IPS DF 19.7 (cell line): Measurements from ENCODE around the gene DHX8.

Experiments
- DNase-seq: peaks from one replicate; pipeline ENCODE4 v3.0.0-alpha.2; 2013; ENCODE audit warnings: low read depth, low spot score

DHX8 gene

DNA sequence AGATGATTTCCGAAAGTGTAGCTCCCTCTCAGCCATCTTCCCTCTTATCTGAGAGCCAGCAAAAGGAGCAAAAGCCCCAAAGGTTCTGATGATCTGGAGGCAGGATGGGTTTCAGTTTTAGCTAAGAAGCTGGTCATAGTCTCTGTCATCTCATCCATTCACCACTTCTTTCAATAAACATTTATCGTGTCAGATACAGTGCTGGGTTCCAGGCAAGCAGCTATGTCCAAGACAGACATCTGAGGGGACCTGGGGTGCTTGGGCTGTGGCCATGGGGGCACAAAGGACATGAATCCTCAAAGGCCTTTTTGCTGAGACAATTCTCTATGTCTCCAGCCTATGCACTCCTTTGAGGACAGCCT, 63.4 kb downstream of the DHX8 start:
- DNase-seq, result no peak

- no peak for DNase-seq
These were observed 64.0 kb downstream of the DHX8 start for GRCh38 chr17:43547659-43548256.

GRCh38 chr17:43548689-43549379, 65.1 kb downstream of the DHX8 start:
- no peak for DNase-seq

GRCh38 chr17:43549496-43549895, 65.7 kb downstream of the DHX8 start:
- no peak for DNase-seq

- DNase-seq, result no peak
These were observed 67.0 kb downstream of the DHX8 start for GRCh38 chr17:43550754-43551153.

GRCh38 chr17:43552229-43552837, 68.6 kb downstream of the DHX8 start:
- no peak for DNase-seq

DNA sequence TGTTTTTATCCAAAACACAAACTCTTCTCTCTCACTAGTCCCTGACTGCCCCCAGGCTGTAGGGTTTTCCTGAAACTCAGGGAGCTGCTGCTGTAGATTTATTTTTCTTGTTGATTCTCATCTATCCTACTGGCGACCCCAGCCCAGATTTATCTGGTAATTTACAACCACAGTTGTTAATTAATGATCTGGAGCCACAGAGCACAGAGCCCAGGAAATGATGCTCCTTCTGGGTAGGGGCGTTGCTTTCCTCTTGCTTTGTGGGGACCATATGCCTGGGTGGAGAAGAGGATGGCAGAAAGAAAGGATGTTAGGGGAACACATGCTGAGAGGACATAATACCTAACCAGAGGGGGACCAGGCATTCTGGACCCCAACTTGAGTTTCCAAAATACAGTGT, 69.8 kb downstream of the DHX8 start:
- no peak for DNase-seq

DNA sequence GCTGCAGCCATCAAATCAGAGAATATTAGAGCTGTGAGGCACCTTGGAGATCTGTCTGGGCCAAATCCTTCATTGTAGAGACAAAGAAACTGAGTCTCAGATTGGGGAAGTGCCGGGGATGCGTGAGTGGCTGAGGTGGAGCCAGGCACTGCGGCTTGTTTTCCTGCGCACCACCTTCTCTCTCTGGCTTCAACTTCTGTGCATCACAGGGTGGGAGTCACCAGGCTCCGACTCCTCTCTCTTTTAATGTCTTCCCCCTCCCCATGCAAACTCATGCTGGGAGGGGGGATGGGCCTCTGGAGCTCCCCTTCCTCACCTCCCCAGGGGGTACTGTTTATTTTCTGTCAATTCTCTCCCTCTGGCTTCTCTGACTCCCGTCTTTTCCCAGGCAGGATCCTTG, 71.1 kb downstream of the DHX8 start:
- DNase-seq, result no peak

DNA sequence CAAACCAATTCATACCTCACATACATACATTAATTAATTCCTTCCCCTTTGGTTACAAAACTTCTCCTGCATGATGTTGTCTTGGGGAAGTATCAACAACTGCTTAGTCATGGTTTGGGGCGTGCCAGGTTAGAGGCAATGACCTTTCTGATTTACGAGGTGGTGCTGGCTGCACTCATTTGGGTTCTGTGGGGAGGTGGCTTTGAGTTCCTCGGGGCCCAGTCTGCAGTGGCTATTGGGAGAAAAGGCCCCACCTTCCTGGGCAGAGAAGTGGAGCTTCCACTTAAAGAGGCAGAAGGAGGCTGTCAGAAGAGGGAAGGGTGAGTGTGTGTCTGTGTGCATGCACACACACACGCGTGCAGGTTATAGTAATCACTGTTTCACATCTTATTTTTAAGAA, 72.5 kb downstream of the DHX8 start:
- no peak for DNase-seq

GRCh38 chr17:43558805-43559160, 75.0 kb downstream of the DHX8 start:
- DNase-seq, result no peak

DNA sequence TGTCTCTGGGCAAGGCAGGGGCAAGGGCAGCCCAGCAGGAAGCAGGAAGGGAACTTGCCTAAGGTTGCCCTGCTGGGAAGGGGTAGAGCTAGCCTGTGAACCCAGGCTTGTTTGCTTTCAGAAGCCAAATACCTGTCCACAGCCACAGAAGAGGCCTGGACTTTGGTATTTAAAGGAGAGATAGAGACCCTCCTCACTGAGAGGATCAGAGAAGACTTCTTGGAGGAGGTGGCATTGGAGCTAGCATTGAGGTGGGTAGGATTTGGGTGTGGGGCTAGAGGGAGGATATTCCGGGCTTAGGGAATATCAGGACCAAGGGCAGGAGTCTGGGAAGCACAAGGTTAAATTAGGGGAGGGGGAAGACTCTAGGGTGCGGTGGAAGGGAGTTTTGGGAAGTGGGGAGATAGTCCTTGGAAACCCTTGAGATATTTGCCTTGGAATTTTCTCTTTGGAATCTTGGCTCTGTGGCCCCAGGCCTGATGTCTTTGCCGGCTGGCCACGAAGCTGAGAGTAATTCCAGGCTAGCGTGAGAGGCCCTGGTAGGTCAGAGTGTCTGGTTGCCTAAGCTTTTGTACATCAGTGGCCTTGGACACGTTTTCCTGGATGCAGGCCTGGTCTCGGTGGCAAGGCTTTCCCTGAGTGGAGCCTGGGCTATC, 75.5 kb downstream of the DHX8 start:
- no peak for DNase-seq

DNA sequence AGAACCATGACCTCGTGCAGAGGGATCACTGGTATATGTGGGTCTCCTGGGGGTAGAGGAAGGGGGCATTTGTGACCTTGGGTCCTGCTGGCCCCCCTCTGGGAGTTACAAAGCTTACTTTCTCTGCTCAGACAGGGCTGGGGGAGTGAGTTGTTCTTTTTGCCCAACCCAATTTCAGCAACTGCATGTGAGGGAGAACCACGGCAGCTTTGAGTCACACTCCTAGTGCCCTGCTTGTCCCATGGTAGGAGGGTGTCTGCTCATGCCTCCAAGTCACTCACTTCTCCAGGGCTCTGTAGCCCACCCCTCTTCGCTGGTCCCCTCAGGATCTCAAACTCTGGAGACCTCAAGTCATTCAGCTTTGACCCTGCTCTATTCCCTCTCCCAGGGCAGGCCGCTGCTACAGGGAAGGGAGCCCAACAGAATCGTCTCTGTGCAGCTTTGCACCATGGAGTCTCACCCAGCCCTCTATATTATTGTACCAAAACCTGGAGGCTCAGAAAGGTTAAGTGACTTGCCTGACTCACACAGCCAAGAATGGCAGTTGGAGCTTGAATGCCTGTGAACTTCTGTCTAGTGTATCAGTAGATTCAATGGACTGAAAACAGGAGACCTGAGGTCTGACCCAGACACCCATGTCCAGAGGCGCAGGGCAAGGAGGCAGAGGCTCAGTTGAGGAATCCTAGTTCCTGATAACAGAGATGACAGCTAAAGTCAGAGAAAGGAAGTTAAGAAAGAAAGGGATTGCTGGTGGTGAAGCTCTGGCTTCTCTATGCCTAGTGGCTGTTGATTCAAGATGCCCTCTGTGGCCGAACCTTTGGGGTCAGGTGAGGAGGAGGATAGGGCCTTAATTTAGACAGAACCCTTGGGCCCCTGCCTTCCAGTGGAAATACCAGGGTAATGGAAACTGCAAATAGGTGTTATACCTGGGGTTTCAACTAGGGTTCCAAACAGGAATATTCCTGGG, 77.0 kb downstream of the DHX8 start:
- DNase-seq, result no peak

GRCh38 chr17:43562679-43563599, 79.2 kb downstream of the DHX8 start:
- no peak for DNase-seq

GRCh38 chr17:43563600-43564594, 80.1 kb downstream of the DHX8 start:
- no peak for DNase-seq

DNA sequence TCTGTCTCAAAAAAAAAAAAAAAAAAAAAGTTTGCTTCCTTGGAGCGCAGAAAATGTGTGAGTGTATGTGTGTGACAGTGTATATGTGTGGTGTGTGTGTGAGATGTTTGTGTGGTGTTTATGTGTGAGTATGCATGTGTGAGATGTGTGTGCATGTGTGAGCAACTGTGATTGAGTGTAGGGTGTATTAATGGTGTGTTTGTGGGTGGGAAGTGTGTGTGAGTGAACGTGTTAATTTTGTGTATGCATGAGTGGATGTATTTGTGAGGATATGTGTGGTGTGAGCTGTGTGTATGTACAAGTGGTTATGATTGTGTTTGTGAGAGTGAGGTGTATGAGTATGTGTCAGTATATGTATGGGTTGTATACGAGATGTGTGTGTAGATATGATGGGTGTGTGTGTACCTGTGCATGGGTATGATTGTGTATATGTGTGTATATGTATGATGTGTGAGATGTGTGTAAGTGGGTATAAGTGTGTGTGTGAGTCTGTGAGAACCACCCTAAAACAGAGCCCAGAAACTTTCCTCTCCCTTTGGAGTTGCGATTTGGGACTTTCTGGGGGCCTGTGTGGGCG, 84.8 kb downstream of the DHX8 start:
- DNase-seq, result no peak

GRCh38 chr17:43570518-43570928, 86.7 kb downstream of the DHX8 start:
- DNase-seq, result no peak

DNA sequence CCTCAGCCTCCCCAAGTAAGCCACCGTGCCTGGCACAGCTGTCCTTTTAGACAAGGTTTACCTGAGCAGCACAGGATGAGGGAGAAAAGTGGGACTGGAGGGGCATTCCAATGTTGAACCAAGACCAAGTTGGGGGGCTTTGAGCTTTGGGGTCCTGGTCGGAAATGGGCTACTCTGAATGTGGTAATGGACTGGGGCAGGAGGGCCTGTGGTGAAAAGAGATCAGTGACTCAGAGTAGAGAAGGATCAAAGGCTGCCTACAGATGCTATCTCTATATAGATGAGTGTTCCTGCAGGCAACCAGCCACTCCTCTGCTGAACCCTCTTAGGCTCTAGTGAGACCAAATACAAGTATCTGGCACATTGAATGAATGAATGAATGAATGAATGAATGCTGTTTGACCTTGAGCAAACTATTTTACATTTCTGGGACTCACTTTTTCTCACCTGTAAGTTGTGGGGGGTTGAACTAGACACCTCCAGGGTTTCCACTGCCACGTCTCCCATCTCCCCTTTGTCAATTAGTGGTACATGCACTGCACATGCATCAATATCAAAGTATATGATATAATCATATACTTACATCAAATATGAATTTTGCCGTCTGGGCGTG, 88.7 kb downstream of the DHX8 start:
- no peak for DNase-seq

DNA sequence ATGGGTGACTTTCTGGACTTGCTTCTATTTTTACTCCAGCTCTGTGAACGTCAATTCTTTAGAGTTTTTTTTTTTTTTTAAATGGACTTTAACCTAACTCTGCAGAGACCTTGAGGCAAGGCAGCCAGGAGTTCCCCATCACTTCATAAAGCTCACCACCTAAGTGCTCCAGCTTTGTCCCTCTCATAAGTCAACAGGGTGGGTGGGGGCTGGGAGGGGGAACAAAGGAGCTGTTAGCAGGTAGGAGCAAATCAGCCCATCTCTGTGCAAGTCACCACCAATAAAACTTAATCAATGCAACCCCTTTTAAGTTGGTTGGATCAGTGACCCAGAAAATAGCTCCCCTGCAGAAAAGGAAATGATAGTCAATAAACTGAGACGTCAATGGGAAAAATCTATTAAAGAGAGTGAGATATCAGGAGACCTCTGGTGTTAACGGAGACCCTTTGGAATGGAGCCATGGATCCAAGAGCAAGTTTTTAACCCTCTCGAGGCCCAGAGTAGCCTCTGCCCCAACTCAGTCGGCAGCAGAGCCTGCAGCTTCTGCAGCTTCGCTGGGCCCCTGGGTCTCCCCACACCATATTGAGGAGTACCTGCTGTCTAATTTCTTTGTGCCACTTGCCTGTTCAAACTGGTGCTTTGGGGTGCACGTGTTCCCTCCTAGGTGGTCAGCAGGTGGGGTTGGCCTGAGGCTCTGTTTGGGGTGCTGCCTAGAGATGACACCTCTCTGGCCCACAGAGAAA, 90.0 kb downstream of the DHX8 start:
- DNase-seq, result no peak
